Fibroblast of mammary gland (primary cell): Measurements from ENCODE around the gene TSPAN7.

ENCODE experiments used
- DNase-seq: peaks from one replicate; pipeline ENCODE4 v3.0.0-alpha.2; 2010; ENCODE audit warnings: low read depth
- H3K4me3 ChIP-seq: 2 replicates; pipeline ENCODE4 v1.5.1; 2011; ENCODE audit warnings: low read depth, mild to moderate bottlenecking, low read length, moderate library complexity; ENCODE audit not compliant: control insufficient read depth
- CTCF ChIP-seq: conservative IDR thresholded peaks from 2 replicates; pipeline ENCODE4 v1.5.1; 2011; ENCODE audit warnings: low read depth, low read length, inconsistent platforms; ENCODE audit not compliant: control insufficient read depth, insufficient read depth

Gene TSPAN7

GRCh38 chrX:38561126-38561868, at the start of gene TSPAN7:
Gene TSPAN7, plus strand, starts transcription at chrX:38561542. Its CDS starts 5 bp downstream, at chrX:38561547.
- no peak for TF ChIP-seq CTCF

GRCh38 chrX:38513112-38513742, 48.1 kb upstream of the TSPAN7 start:
- no peak overlapping the region for H3K4me3 ChIP-seq
- no peak for TF ChIP-seq CTCF
- DNase-seq: no peak

More at GRCh38 chrX:38561126-38561868, at the start of gene TSPAN7:
- H3K4me3 ChIP-seq: peak within 1 kb of the TSS; percentile 41
- DNase-seq: peak; percentile 56

- no peak for DNase-seq
- H3K4me3 ChIP-seq: no peak overlapping the region
- TF ChIP-seq CTCF: no peak
These were observed 47.1 kb upstream of the TSPAN7 start for GRCh38 chrX:38514016-38514854.

GRCh38 chrX:38515291-38515690, 46.1 kb upstream of the TSPAN7 start:
- TF ChIP-seq CTCF: no peak
- no peak for DNase-seq
- no peak overlapping the region for H3K4me3 ChIP-seq

GRCh38 chrX:38516196-38516774, 45.1 kb upstream of the TSPAN7 start:
- H3K4me3 ChIP-seq: no peak overlapping the region
- no peak for DNase-seq
- no peak for TF ChIP-seq CTCF

GRCh38 chrX:38519651-38520050, 41.7 kb upstream of the TSPAN7 start:
- H3K4me3 ChIP-seq: no peak overlapping the region
- TF ChIP-seq CTCF: no peak
- no peak for DNase-seq
